ENCODE data around the gene STK40.

The STK40 gene

GRCh38 chr1:36381405-36381804 lies 4.3 kb downstream of the STK40 start:
- Histone ChIP-seq H3K36me3 (ENCODE audit: control insufficient read depth in 1 of 2, insufficient read depth in 2 of 2, low read length in 2 of 2) (peaks cover 3 to 10% of the 10 kb centered on the region in 2 experiments), H4K91ac (ENCODE audit: low read depth, low read length) (no peak overlapping the region), H2BK12ac (ENCODE audit: low read length) (no peak overlapping the region), H3K4ac (ENCODE audit: low read depth, low read length) (peak overlapping the region; percentile 1), H3K79me1 (ENCODE audit: low read length) (peaks cover 8% of the 10 kb centered on the region), H2BK120ac (ENCODE audit: insufficient read depth, low read length, poor library complexity) (no peak overlapping the region), H3K4me2 (ENCODE audit: low read length) (no peak overlapping the region), H3K14ac (ENCODE audit: low read length) (no peak overlapping the region), H3K27ac (ENCODE audit: low read depth, low read length) (no peak overlapping the region), H2BK5ac (ENCODE audit: low read depth, low read length, poor library complexity) (no peak overlapping the region), H3K27me3 (ENCODE audit: insufficient read depth, low read length) (no peaks in the 10 kb centered on the region), H3K18ac (ENCODE audit: low read length) (no peak overlapping the region), H3K4me1 (ENCODE audit: control insufficient read depth in 1 of 2, insufficient read depth in 2 of 2, low read length in 2 of 2) (peaks cover 10 to 14% of the 10 kb centered on the region in 2 experiments), H3K79me2 (ENCODE audit: control insufficient read depth, insufficient read depth, low read length, poor library complexity) (peaks cover 13% of the 10 kb centered on the region), H3K9ac (ENCODE audit: low read length) (no peak overlapping the region), H2AK5ac (ENCODE audit: low read length) (no peak overlapping the region), H4K12ac (ENCODE audit: low read depth, low read length) (no peak overlapping the region), H3K23ac (ENCODE audit: low read length) (no peak overlapping the region), H4K8ac (ENCODE audit: low read depth, low read length) (no peak overlapping the region), H2AFZ (ENCODE audit: insufficient read depth, low read length, poor library complexity) (no peak overlapping the region), H3K4me3 (ENCODE audit: low read depth, low read length) (no peak overlapping the region), H3K9me3 (ENCODE audit: insufficient read depth, low read depth, low read length) (no peaks in the 10 kb centered on the region)
- DNase-seq = no peak
- no CpG with 5 or more reads among the region's 5 CpGs for WGBS (ENCODE audit: extremely low coverage, insufficient coverage, insufficient read length)

- Histone ChIP-seq H3K27ac (ENCODE audit: low read depth, low read length) (no peak overlapping the region), H3K4ac (ENCODE audit: low read depth, low read length) (no peak overlapping the region), H3K36me3 (ENCODE audit: control insufficient read depth in 1 of 2, insufficient read depth in 2 of 2, low read length in 2 of 2) (peaks cover 6 to 10% of the 10 kb centered on the region in 2 experiments)
Measured at GRCh38 chr1:36380782-36381181, 4.9 kb downstream of the STK40 start.

GRCh38 chr1:36380143-36380619 lies 5.5 kb downstream of the STK40 start:
- Histone ChIP-seq H3K4me3 (ENCODE audit: low read depth, low read length) (no peak overlapping the region), H2AFZ (ENCODE audit: insufficient read depth, low read length, poor library complexity) (no peak overlapping the region), H3K18ac (ENCODE audit: low read length) (no peak overlapping the region), H2BK120ac (ENCODE audit: insufficient read depth, low read length, poor library complexity) (no peak overlapping the region), H3K79me1 (ENCODE audit: low read length) (peaks cover 3% of the 10 kb centered on the region), H3K23ac (ENCODE audit: low read length) (no peak overlapping the region), H4K12ac (ENCODE audit: low read depth, low read length) (no peak overlapping the region), H3K27me3 (ENCODE audit: insufficient read depth, low read length) (no peaks in the 10 kb centered on the region), H2BK12ac (ENCODE audit: low read length) (no peak overlapping the region), H3K27ac (ENCODE audit: low read depth, low read length) (no peak overlapping the region), H3K4ac (ENCODE audit: low read depth, low read length) (no peak overlapping the region), H3K79me2 (ENCODE audit: control insufficient read depth, insufficient read depth, low read length, poor library complexity) (peaks cover 8% of the 10 kb centered on the region), H3K4me2 (ENCODE audit: low read length) (no peak overlapping the region), H2BK5ac (ENCODE audit: low read depth, low read length, poor library complexity) (no peak overlapping the region), H3K36me3 (ENCODE audit: control insufficient read depth in 1 of 2, insufficient read depth in 2 of 2, low read length in 2 of 2) (peaks cover 6 to 10% of the 10 kb centered on the region in 2 experiments), H3K14ac (ENCODE audit: low read length) (no peak overlapping the region), H4K91ac (ENCODE audit: low read depth, low read length) (no peak overlapping the region), H3K9ac (ENCODE audit: low read length) (no peak overlapping the region), H3K9me3 (ENCODE audit: insufficient read depth, low read depth, low read length) (no peaks in the 10 kb centered on the region), H4K8ac (ENCODE audit: low read depth, low read length) (no peak overlapping the region), H2AK5ac (ENCODE audit: low read length) (no peak overlapping the region), H3K4me1 (ENCODE audit: control insufficient read depth in 1 of 2, insufficient read depth in 2 of 2, low read length in 2 of 2) (peaks cover 15 to 21% of the 10 kb centered on the region in 2 experiments)
- no CpG with 5 or more reads among the region's 5 CpGs for WGBS (ENCODE audit: extremely low coverage, insufficient coverage, insufficient read length)
- DNase-seq = no peak

More at GRCh38 chr1:36380782-36381181, 4.9 kb downstream of the STK40 start:
- Histone ChIP-seq H3K4me3 (ENCODE audit: low read depth, low read length) (no peak overlapping the region), H3K18ac (ENCODE audit: low read length) (no peak overlapping the region), H3K79me2 (ENCODE audit: control insufficient read depth, insufficient read depth, low read length, poor library complexity) (peaks cover 11% of the 10 kb centered on the region), H4K91ac (ENCODE audit: low read depth, low read length) (no peak overlapping the region), H3K9ac (ENCODE audit: low read length) (no peak overlapping the region), H2BK5ac (ENCODE audit: low read depth, low read length, poor library complexity) (no peak overlapping the region), H2BK120ac (ENCODE audit: insufficient read depth, low read length, poor library complexity) (no peak overlapping the region), H3K23ac (ENCODE audit: low read length) (no peak overlapping the region), H3K79me1 (ENCODE audit: low read length) (peaks cover 5% of the 10 kb centered on the region), H3K14ac (ENCODE audit: low read length) (no peak overlapping the region), H3K4me1 (ENCODE audit: control insufficient read depth in 1 of 2, insufficient read depth in 2 of 2, low read length in 2 of 2) (peaks cover 15 to 20% of the 10 kb centered on the region in 2 experiments), H3K4me2 (ENCODE audit: low read length) (no peak overlapping the region), H2AFZ (ENCODE audit: insufficient read depth, low read length, poor library complexity) (no peak overlapping the region), H3K9me3 (ENCODE audit: insufficient read depth, low read depth, low read length) (no peaks in the 10 kb centered on the region), H2AK5ac (ENCODE audit: low read length) (no peak overlapping the region), H4K12ac (ENCODE audit: low read depth, low read length) (no peak overlapping the region), H2BK12ac (ENCODE audit: low read length) (no peak overlapping the region), H3K27me3 (ENCODE audit: insufficient read depth, low read length) (no peaks in the 10 kb centered on the region), H4K8ac (ENCODE audit: low read depth, low read length) (no peak overlapping the region)
- no CpG with 5 or more reads among the region's 3 CpGs for WGBS (ENCODE audit: extremely low coverage, insufficient coverage, insufficient read length)
- no peak for DNase-seq

DNA sequence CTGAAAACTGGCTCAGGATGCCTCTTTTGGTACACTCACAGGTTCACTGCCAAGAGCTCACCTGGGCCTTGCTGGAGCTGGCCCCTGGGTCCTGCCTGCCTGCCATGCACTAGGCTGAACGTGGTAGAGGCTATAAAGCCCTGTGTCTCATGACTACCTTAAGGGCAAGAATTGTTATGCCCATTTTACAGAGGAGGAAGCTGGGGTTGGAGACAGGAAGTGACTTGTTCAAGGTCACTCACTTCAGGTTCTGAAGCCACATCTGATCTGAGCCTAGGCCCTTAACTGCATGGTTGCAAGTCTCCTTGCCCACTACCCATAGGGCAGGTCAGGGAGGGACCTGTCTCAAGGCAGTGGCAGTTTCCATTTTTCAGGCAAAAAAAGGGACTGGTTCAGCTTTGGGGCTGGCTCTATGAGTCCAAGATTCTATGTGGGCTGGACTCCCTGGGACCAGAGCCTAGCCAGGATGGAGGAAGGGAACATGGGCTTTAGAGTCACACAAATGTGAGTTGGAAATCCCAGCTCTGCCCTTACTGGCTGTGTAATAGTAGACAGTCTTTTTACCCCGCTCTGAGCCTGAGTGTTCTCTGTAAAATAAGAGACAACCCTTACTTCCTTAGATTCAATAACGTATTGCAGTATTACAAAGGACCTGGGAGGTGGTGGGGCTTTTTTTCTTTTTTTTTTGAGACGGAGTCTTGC lies 7.8 kb downstream of the STK40 start:
- H4K12ac ChIP-seq (ENCODE audit: low read depth, low read length) = no peak overlapping the region
- peaks cover 5% of the 10 kb centered on the region for H3K79me2 ChIP-seq (ENCODE audit: control insufficient read depth, insufficient read depth, low read length, poor library complexity)
- no peak overlapping the region for H3K4me3 ChIP-seq (ENCODE audit: low read depth, low read length)
- no peak overlapping the region for H2AFZ ChIP-seq (ENCODE audit: insufficient read depth, low read length, poor library complexity)
- H3K18ac ChIP-seq (ENCODE audit: low read length) = peak overlapping the region; percentile 21
- no peaks in the 10 kb centered on the region for H3K9me3 ChIP-seq (ENCODE audit: insufficient read depth, low read depth, low read length)
- H3K23ac ChIP-seq (ENCODE audit: low read length) = no peak overlapping the region
- no peak overlapping the region for H4K8ac ChIP-seq (ENCODE audit: low read depth, low read length)
- peaks cover 12 to 15% of the 10 kb centered on the region in 2 experiments for H3K36me3 ChIP-seq (ENCODE audit: control insufficient read depth in 1 of 2, insufficient read depth in 2 of 2, low read length in 2 of 2)
- no peak overlapping the region for H3K14ac ChIP-seq (ENCODE audit: low read length)
- H3K27me3 ChIP-seq (ENCODE audit: insufficient read depth, low read length) = no peaks in the 10 kb centered on the region
- H3K4me2 ChIP-seq (ENCODE audit: low read length) = no peak overlapping the region
- no peak overlapping the region for H2BK5ac ChIP-seq (ENCODE audit: low read depth, low read length, poor library complexity)
- no peak for DNase-seq
- no peak overlapping the region for H3K9ac ChIP-seq (ENCODE audit: low read length)
- H2BK120ac ChIP-seq (ENCODE audit: insufficient read depth, low read length, poor library complexity) = no peak overlapping the region
- H3K4me1 ChIP-seq (ENCODE audit: control insufficient read depth in 1 of 2, insufficient read depth in 2 of 2, low read length in 2 of 2) = peaks cover 31 to 35% of the 10 kb centered on the region in 2 experiments
- H3K27ac ChIP-seq (ENCODE audit: low read depth, low read length) = no peak overlapping the region
- no peak overlapping the region for H2AK5ac ChIP-seq (ENCODE audit: low read length)
- H3K79me1 ChIP-seq (ENCODE audit: low read length) = peaks cover 9% of the 10 kb centered on the region
- peak overlapping the region; percentile 39 for H3K4ac ChIP-seq (ENCODE audit: low read depth, low read length)
- WGBS (ENCODE audit: extremely low coverage, insufficient coverage, insufficient read length) = no CpG with 5 or more reads among the region's 4 CpGs
- no peak overlapping the region for H2BK12ac ChIP-seq (ENCODE audit: low read length)
- no peak overlapping the region for H4K91ac ChIP-seq (ENCODE audit: low read depth, low read length)

Data from trophoblast cell (in vitro differentiated cells and primary cell).